ENCODE results near the gene KLRK1. TPM values are rescaled to one million over a fixed set of nuclear protein-coding genes. Genes with fewer than 3 reads are reported as not detected.

KLRK1 gene
- total and polyA plus RNA-seq, 4 experiments from 2014 or later = 1.3 to 1.9 (median 1.4) TPM

- intact Hi-C loops (cut with micrococcal nuclease) = no loop called here
- H3K4me1 Mint-ChIP-seq = no peaks in the 10 kb centered on the region
- no peaks in the 10 kb centered on the region for H3K36me3 ChIP-seq (ENCODE audit: insufficient read depth, low read length)
- H3K4me3 ChIP-seq (ENCODE audit: low read length in 2 of 2) = no peak within 1 kb of the TSS
- H3K4me3 Mint-ChIP-seq = no peak within 1 kb of the TSS
- no peaks in the 10 kb centered on the region for H3K36me3 Mint-ChIP-seq
- CTCF ChIA-PET (ENCODE audit: partially characterized antibody) = no interaction called here
- H3K27ac Mint-ChIP-seq = no peak within 1 kb of the TSS
- no peaks in the 10 kb centered on the region for H3K27me3 ChIP-seq (ENCODE audit: insufficient read depth, low read length)
- H3K9me3 Mint-ChIP-seq = peaks cover 0 to 3% (median 0%) of the 10 kb centered on the region in 8 donors
- peaks cover 0 to 14% of the 10 kb centered on the region in 2 donors for H3K27me3 Mint-ChIP-seq
- H3K4me1 ChIP-seq (ENCODE audit: insufficient read depth, low read length) = no peaks in the 10 kb centered on the region
- no peak within 1 kb of the TSS for H3K27ac ChIP-seq (ENCODE audit: low read depth, low read length)
- H3K9me3 ChIP-seq (ENCODE audit: control insufficient read depth in 1 of 2, low read length in 2 of 2) = no peaks in the 10 kb centered on the region
- no peak for DNase-seq
- POLR2A ChIA-PET (ENCODE audit: partially characterized antibody) = no interaction called here
These were observed 19.6 kb upstream of the KLRK1 start, which contains the start of gene KLRC4 for GRCh38 chr12:10409392-10409791. Gene KLRC4 (minus strand): TSS chr12:10409757. CDS start chr12:10409575, 182 bp downstream.

GRCh38 chr12:10408842-10409241, 19.0 kb upstream of the KLRK1 start:
- Mint-ChIP-seq H3K27me3 (peaks cover 0 to 14% of the 10 kb centered on the region in 2 donors), H3K4me3 (no peak overlapping the region), H3K36me3 (no peaks in the 10 kb centered on the region), H3K27ac (no peak overlapping the region), H3K9me3 (peaks cover 0 to 3% (median 0%) of the 10 kb centered on the region in 8 donors), H3K4me1 (no peaks in the 10 kb centered on the region)
- H3K4me3 ChIP-seq (ENCODE audit: low read length in 2 of 2) = no peak overlapping the region
- no peak for DNase-seq
- H3K27ac ChIP-seq (ENCODE audit: low read depth, low read length) = no peak overlapping the region
- H3K9me3 ChIP-seq (ENCODE audit: control insufficient read depth in 1 of 2, low read length in 2 of 2) = no peaks in the 10 kb centered on the region
- no peaks in the 10 kb centered on the region for H3K4me1 ChIP-seq (ENCODE audit: insufficient read depth, low read length)
- intact Hi-C loops (cut with micrococcal nuclease) = no loop called here
- no peaks in the 10 kb centered on the region for H3K27me3 ChIP-seq (ENCODE audit: insufficient read depth, low read length)
- H3K36me3 ChIP-seq (ENCODE audit: insufficient read depth, low read length) = no peaks in the 10 kb centered on the region
- ChIA-PET CTCF (ENCODE audit: partially characterized antibody) (no interaction called here), POLR2A (ENCODE audit: partially characterized antibody) (no interaction called here)

- H3K9me3 ChIP-seq (ENCODE audit: control insufficient read depth in 1 of 2, low read length in 2 of 2) = no peaks in the 10 kb centered on the region
- Mint-ChIP-seq H3K4me1 (no peaks in the 10 kb centered on the region), H3K9me3 (peaks cover 0 to 3% (median 0%) of the 10 kb centered on the region in 8 donors), H3K36me3 (no peaks in the 10 kb centered on the region), H3K4me3 (no peak overlapping the region), H3K27ac (no peak overlapping the region), H3K27me3 (peaks cover 0 to 15% of the 10 kb centered on the region in 2 donors)
- H3K27ac ChIP-seq (ENCODE audit: low read depth, low read length) = no peak overlapping the region
- ChIA-PET POLR2A (ENCODE audit: partially characterized antibody) (no interaction called here), CTCF (ENCODE audit: partially characterized antibody) (no interaction called here)
- intact Hi-C loops (cut with micrococcal nuclease) = no loop called here
- no peak overlapping the region for H3K4me3 ChIP-seq (ENCODE audit: low read length in 2 of 2)
- H3K27me3 ChIP-seq (ENCODE audit: insufficient read depth, low read length) = no peaks in the 10 kb centered on the region
- H3K36me3 ChIP-seq (ENCODE audit: insufficient read depth, low read length) = no peaks in the 10 kb centered on the region
- DNase-seq = no peak
- no peaks in the 10 kb centered on the region for H3K4me1 ChIP-seq (ENCODE audit: insufficient read depth, low read length)
These were observed 16.9 kb upstream of the KLRK1 start for GRCh38 chr12:10406725-10407124.

GRCh38 chr12:10405294-10405693, 15.5 kb upstream of the KLRK1 start:
- Histone ChIP-seq H3K4me1 (ENCODE audit: insufficient read depth, low read length) (no peaks in the 10 kb centered on the region), H3K9me3 (ENCODE audit: control insufficient read depth in 1 of 2, low read length in 2 of 2) (no peaks in the 10 kb centered on the region), H3K27ac (ENCODE audit: low read depth, low read length) (no peak overlapping the region), H3K36me3 (ENCODE audit: insufficient read depth, low read length) (no peaks in the 10 kb centered on the region), H3K27me3 (ENCODE audit: insufficient read depth, low read length) (no peaks in the 10 kb centered on the region), H3K4me3 (ENCODE audit: low read length in 2 of 2) (no peak overlapping the region)
- no peaks in the 10 kb centered on the region for H3K4me1 Mint-ChIP-seq
- no peak for DNase-seq
- no peak overlapping the region for H3K27ac Mint-ChIP-seq
- ChIA-PET CTCF (ENCODE audit: partially characterized antibody) (no interaction called here), POLR2A (ENCODE audit: partially characterized antibody) (no interaction called here)
- H3K27me3 Mint-ChIP-seq = peaks cover 6 to 17% of the 10 kb centered on the region in 2 donors
- no peak overlapping the region for H3K4me3 Mint-ChIP-seq
- peaks cover 0 to 3% (median 0%) of the 10 kb centered on the region in 8 donors for H3K9me3 Mint-ChIP-seq
- no peaks in the 10 kb centered on the region for H3K36me3 Mint-ChIP-seq
- intact Hi-C loops (cut with micrococcal nuclease) = no loop called here

- DNase-seq = no peak
- ChIA-PET CTCF (ENCODE audit: partially characterized antibody) (no interaction called here), POLR2A (ENCODE audit: partially characterized antibody) (no interaction called here)
- H3K27ac ChIP-seq (ENCODE audit: low read depth, low read length) = no peak overlapping the region
- intact Hi-C loops (cut with micrococcal nuclease) = no loop called here
- no peaks in the 10 kb centered on the region for H3K4me1 Mint-ChIP-seq
- H3K27me3 Mint-ChIP-seq = peaks cover 6 to 20% of the 10 kb centered on the region in 2 donors
- peaks cover 0 to 3% (median 0%) of the 10 kb centered on the region in 8 donors for H3K9me3 Mint-ChIP-seq
- H3K4me1 ChIP-seq (ENCODE audit: insufficient read depth, low read length) = no peaks in the 10 kb centered on the region
- no peaks in the 10 kb centered on the region for H3K9me3 ChIP-seq (ENCODE audit: control insufficient read depth in 1 of 2, low read length in 2 of 2)
- no peak overlapping the region for H3K4me3 Mint-ChIP-seq
- no peak overlapping the region for H3K27ac Mint-ChIP-seq
- no peaks in the 10 kb centered on the region for H3K27me3 ChIP-seq (ENCODE audit: insufficient read depth, low read length)
- H3K36me3 ChIP-seq (ENCODE audit: insufficient read depth, low read length) = no peaks in the 10 kb centered on the region
- no peaks in the 10 kb centered on the region for H3K36me3 Mint-ChIP-seq
- H3K4me3 ChIP-seq (ENCODE audit: low read length in 2 of 2) = no peak overlapping the region
These were observed 15.0 kb upstream of the KLRK1 start for GRCh38 chr12:10404798-10405197.

GRCh38 chr12:10400829-10401228, 11.0 kb upstream of the KLRK1 start:
- intact Hi-C loops (cut with micrococcal nuclease) = no loop called here
- H3K9me3 Mint-ChIP-seq = peaks cover 0 to 3% (median 0%) of the 10 kb centered on the region in 8 donors
- DNase-seq = no peak
- no peak overlapping the region for H3K4me3 ChIP-seq (ENCODE audit: low read length in 2 of 2)
- H3K27ac ChIP-seq (ENCODE audit: low read depth, low read length) = no peak overlapping the region
- no peaks in the 10 kb centered on the region for H3K36me3 ChIP-seq (ENCODE audit: insufficient read depth, low read length)
- no peaks in the 10 kb centered on the region for H3K4me1 Mint-ChIP-seq
- no peak overlapping the region for H3K4me3 Mint-ChIP-seq
- no peaks in the 10 kb centered on the region for H3K36me3 Mint-ChIP-seq
- H3K9me3 ChIP-seq (ENCODE audit: control insufficient read depth in 1 of 2, low read length in 2 of 2) = no peaks in the 10 kb centered on the region
- H3K27ac Mint-ChIP-seq = no peak overlapping the region
- peaks cover 14 to 19% of the 10 kb centered on the region in 2 donors for H3K27me3 Mint-ChIP-seq
- H3K27me3 ChIP-seq (ENCODE audit: insufficient read depth, low read length) = no peaks in the 10 kb centered on the region
- CTCF ChIA-PET (ENCODE audit: partially characterized antibody) = no interaction called here
- no peaks in the 10 kb centered on the region for H3K4me1 ChIP-seq (ENCODE audit: insufficient read depth, low read length)
- POLR2A ChIA-PET (ENCODE audit: partially characterized antibody) = no interaction called here

GRCh38 chr12:10398168-10398567, 8.3 kb upstream of the KLRK1 start:
- no peak overlapping the region for H3K4me3 Mint-ChIP-seq
- DNase-seq = no peak
- Histone ChIP-seq H3K4me1 (ENCODE audit: insufficient read depth, low read length) (no peaks in the 10 kb centered on the region), H3K9me3 (ENCODE audit: control insufficient read depth in 1 of 2, low read length in 2 of 2) (no peaks in the 10 kb centered on the region), H3K27ac (ENCODE audit: low read depth, low read length) (no peak overlapping the region), H3K27me3 (ENCODE audit: insufficient read depth, low read length) (no peaks in the 10 kb centered on the region), H3K36me3 (ENCODE audit: insufficient read depth, low read length) (no peaks in the 10 kb centered on the region), H3K4me3 (ENCODE audit: low read length in 2 of 2) (no peak overlapping the region)
- H3K4me1 Mint-ChIP-seq = no peaks in the 10 kb centered on the region
- ChIA-PET CTCF (ENCODE audit: partially characterized antibody) (no interaction called here), POLR2A (ENCODE audit: partially characterized antibody) (no interaction called here)
- peaks cover 23 to 24% of the 10 kb centered on the region in 2 donors for H3K27me3 Mint-ChIP-seq
- H3K36me3 Mint-ChIP-seq = no peaks in the 10 kb centered on the region
- intact Hi-C loops (cut with micrococcal nuclease) = no loop called here
- H3K9me3 Mint-ChIP-seq = no peaks in the 10 kb centered on the region
- no peak overlapping the region for H3K27ac Mint-ChIP-seq

GRCh38 chr12:10397296-10397695, 7.5 kb upstream of the KLRK1 start:
- ChIA-PET CTCF (ENCODE audit: partially characterized antibody) (no interaction called here), POLR2A (ENCODE audit: partially characterized antibody) (no interaction called here)
- Histone ChIP-seq H3K36me3 (ENCODE audit: insufficient read depth, low read length) (no peaks in the 10 kb centered on the region), H3K4me3 (ENCODE audit: low read length in 2 of 2) (no peak overlapping the region), H3K9me3 (ENCODE audit: control insufficient read depth in 1 of 2, low read length in 2 of 2) (no peaks in the 10 kb centered on the region), H3K4me1 (ENCODE audit: insufficient read depth, low read length) (no peaks in the 10 kb centered on the region), H3K27me3 (ENCODE audit: insufficient read depth, low read length) (no peaks in the 10 kb centered on the region), H3K27ac (ENCODE audit: low read depth, low read length) (no peak overlapping the region)
- Mint-ChIP-seq H3K36me3 (no peaks in the 10 kb centered on the region), H3K27ac (no peak overlapping the region), H3K9me3 (no peaks in the 10 kb centered on the region), H3K4me3 (no peak overlapping the region), H3K4me1 (no peaks in the 10 kb centered on the region), H3K27me3 (peaks cover 20 to 27% of the 10 kb centered on the region in 2 donors)
- intact Hi-C loops (cut with micrococcal nuclease) = no loop called here
- no peak for DNase-seq

Data from CD4-positive, alpha-beta memory T cell (primary cell).